IPS DF 19.7 (cell line): Measurements from ENCODE around the gene CDX2.
"Not testable (repeated sequence)": the region's sequence is repeated elsewhere in the genome, so short reads cannot be mapped to it uniquely, and the experiment has no call there.

ENCODE experiments used
- DNase-seq: peaks from one replicate; pipeline ENCODE4 v3.0.0-alpha.2; 2013; ENCODE audit warnings: low read depth, low spot score

CDX2 gene

GRCh38 chr13:27965343-27965739 is 3.8 kb downstream of the CDX2 start:
- no peak for DNase-seq

- no peak for DNase-seq
These were observed 4.3 kb downstream of the CDX2 start for GRCh38 chr13:27964741-27965323.

DNA sequence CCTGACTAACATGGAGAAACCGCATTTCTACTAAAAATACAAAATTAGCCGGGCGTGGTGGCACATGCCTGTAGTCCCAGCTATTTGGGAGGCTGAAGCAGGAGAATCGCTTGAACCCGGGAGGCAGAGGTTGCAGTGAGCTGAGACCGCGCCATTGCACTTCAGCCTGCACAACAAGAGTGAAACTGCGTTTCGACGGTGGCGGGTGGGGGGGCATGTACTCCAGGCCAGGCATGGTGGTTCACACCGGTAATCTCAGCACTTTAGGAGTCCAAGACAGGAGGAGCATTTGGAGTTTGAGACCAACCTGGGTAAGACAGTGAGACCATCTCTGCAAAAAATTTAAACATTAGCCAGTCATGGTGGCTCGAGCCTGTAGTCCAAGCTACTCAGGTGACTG is 4.9 kb downstream of the CDX2 start:
- not testable (repeated sequence) for DNase-seq

DNA sequence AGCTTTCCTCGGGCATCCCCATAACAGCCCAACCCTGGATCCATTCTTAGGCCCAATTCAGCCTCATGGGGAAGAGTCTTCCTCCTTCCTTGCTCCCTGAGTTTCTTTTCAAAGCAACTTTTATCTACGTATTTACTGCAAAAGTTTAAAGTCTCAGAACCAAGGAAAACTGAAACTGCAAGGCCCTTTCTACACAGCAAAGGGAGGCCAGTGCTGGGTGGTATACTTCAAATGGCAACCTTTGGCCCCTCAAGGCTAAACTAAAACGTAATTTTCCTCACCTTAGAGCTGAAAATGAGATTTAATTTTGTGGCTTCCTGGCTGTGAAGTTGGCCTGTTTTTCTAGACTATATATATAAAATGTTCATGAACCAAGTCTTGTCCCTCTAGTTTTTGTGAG is 5.6 kb downstream of the CDX2 start:
- no peak for DNase-seq

DNA sequence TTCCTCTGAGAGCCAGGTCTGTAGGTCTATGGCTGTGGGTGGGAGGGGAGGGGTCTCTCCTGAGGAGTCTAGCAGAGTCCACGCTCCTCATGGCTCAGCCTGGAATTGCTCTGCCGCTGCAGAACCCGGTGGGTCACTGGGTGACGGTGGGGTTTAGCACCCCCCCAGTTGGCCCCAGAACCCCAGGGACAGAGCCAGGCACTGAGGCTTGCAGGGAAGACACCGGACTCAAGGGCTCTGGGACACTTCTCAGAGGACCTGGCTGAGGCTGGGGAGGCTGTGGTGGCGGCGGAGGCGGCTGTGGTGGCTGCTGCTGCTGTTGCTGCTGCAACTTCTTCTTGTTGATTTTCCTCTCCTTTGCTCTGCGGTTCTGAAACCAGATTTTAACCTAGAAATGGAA is 6.1 kb downstream of the CDX2 start:
- no peak for DNase-seq

DNA sequence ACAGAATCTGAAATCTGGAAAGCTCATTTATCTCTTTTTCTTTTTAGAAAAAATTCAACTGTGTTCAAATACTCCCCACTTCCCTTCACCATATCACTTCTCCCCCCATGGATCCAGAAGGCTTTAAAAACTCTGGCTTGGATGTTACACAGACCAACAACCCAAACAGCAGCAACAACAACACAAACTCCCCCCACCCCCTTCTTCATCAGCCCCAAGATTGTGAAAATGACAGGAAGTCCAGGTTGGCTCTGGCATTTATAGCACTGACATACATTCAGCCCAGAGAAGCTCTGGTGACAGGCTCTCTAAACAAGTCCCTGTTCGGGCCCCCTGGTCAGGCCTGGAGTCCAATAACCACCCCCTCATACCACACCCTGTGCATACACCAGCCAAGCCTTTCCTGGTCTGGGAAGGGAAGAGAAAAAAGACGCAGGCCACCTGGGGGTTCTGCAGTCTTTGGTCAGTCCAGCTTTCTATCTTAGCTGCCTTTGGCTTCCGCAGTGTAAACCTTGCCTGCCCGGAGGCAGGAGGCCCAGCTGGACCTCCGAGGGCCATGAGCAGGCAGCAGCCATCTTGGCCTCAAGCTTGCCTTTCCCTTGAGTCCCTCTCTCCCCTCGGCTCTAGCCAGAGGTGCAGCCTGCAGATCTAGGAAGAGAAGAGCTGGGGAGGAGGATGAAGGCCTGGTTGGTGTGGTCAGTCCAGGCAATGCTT is 6.8 kb downstream of the CDX2 start:
- DNase-seq, result no peak

DNA sequence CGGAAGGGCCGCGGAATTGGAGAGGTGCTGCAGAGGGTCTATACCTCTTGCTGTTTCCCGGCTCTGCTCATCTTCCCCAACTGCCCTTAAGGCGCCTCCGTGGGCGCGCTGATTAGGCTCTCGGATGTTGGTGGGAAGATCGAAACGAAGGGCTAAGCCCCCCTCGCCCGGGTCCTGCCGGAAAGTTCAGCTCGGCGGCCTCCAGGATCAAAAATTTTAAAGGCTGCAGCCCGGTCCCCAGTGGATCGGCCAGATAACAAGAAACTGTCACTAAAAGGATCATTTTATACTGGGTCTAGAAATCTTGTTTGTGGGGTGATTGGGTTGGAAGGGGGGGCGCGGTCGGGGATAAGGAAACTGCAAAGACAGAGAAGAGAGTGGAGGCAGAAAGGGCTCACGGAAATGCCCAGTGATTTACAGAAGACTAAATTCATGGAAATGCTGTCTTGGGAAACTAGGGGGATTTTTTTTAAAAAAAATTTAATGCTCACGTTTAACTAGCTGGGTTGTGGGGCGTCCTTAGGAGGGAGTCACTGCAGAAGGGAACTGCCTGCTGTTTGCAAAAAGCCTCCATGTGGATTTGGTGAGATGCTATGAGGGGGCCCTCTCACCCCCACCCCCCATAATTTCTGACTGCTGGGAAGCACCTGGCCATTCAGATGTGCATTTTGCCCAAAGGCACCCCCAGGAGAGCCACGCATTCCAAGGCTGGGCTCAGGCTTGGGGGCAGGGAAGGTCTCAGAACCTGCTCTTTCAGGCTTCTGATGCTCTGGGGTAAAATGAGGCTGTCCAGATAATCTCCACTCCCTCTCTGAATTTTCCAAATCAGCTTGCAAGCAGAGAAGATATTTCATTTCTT is 7.7 kb downstream of the CDX2 start:
- no peak for DNase-seq

GRCh38 chr13:27960362-27961226 is 8.5 kb downstream of the CDX2 start:
- no peak for DNase-seq

- no peak for DNase-seq
These were observed 9.1 kb downstream of the CDX2 start for GRCh38 chr13:27959976-27960361.

- DNase-seq, result no peak
These were observed 12.4 kb downstream of the CDX2 start for GRCh38 chr13:27956576-27957300.

DNA sequence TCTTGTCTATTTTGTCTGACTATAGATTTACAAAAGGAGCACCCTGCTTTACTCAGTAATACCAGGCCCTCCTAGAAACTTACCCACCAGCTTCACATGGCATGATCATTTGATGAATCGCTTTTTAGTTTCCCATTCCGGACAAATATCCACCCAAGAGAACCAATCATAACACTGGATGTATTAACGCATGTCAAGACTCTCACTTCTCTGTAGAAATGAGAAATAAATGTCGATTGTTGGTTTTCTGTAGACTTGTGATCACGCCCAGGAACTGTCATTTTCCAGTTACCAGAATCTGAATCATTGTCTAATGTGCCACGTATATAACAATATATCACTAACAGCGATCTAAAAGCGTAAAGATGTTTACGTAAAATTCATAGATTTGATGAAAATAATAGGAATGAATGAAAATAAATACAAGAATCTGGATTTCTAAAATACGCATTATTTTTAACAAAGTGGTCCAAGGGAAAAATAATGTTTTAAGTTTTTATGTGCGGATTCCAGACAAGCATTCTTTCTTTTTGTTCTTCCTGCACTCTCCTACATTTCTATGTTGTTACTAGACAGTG is 14.0 kb downstream of the CDX2 start:
- DNase-seq, result no peak

DNA sequence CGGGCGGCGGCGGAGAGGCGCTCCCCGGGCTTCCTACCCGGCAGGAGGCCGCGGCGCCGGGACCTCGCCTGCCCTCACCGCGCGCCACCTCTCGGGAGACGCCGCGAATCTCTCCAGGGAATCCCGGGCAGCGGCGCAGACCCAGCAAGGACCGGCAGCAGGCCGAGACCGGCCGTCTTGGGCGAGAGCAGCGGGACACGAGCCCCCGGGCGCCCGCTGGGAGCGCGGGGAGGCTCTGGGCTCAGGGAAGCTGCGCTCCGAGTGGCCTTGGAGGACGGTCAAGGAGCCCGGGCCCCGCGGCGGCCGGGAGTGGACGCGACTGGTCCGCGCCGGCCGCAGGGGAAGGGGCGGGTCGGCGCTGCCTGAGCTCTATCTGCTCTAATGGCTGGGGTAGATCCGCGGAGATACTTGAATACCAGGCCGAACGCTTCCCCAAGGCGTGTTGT is 14.7 kb downstream of the CDX2 start:
- no peak for DNase-seq

GRCh38 chr13:27953676-27954405 is 15.3 kb downstream of the CDX2 start:
- DNase-seq, result no peak

- no peak for DNase-seq
These were observed 16.0 kb downstream of the CDX2 start for GRCh38 chr13:27952876-27953675.

DNA sequence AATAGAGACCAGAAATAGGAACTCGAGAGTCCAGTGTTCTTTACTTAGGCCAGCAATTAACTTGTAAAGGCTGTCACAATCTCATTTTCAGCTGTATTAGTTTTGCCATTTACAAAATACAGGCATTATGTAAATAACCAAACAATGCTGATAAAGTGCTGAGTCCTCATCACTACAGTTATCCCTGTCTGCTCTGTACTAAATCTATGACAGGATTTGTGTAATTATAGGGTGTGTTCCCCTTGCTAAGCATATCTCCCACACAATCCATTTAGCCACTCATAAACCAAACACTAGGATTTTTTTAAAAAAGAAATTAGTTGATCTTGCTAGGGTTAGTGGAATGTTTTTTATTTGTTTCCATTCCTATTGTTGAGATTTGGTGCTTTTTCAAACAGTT is 26.1 kb downstream of the CDX2 start:
- DNase-seq, result no peak

DNA sequence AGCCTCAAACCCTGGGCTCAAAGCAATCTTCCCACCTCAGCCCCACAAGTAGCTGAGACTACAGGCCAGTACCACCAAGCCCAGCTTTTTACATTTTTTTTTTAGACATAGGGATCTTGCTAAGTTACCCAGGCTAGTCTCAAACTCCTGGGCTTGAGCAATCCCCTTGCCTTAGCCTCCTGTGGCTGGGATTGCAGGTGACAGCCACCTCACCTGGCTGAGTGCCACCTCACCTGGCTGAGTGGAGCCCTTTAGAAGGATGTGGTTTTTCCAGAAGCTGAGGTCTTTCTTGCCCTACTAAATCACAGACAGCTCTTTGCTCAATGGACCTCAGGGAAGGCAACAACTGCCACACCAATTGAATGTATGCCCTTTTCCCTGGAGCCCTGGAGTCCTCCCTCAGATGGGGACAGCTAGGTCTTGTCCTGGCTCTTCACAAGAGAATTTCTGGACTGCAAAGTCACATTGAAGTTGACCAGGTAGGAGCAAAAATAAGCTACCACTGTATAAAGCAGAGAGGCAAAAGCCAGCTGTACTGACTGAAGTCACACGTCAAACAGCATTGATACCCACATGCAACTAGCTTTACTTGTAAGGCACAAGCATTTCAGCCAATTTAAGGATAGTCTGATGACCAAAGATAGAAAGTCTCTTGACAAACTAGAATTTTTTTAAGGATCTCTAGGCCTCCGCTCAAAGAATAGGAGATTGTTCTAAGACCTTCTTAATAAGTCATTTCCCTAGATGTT is 35.4 kb downstream of the CDX2 start:
- no peak for DNase-seq

GRCh38 chr13:27933118-27933517 is 36.0 kb downstream of the CDX2 start:
- DNase-seq, result no peak

DNA sequence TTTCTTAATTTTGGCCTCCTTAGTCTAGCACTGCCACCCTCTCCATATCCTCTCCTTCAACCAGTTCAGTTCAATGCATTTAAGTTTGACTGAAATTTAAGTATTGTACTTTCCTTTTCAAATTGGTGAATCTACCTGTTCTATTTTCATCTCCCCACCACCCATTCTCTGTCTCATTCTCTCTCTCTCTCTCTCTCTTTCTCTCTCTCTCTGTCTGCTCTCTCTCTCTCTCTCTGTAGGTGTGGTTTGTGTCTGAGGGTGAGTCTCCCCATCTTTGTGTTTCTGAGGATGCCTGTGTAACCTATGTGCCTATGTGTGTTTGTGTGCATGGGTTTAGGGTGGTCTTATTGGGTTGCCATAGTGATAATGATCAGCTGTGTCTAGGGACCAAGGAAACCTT is 39.2 kb downstream of the CDX2 start:
- DNase-seq, result no peak
